ENCODE results near the gene TST. TPM values are rescaled to one million over a fixed set of nuclear protein-coding genes. Genes with fewer than 3 reads are reported as not detected.

The TST gene
- 27.2 and 34.1 TPM in 2 replicates for total RNA-seq

GRCh38 chr22:37019309-37020191, at the start of gene TST, which contains the start of gene MPST:
TSS of gene TST (minus strand) at chr22:37019447. CDS start at chr22:37018732, 715 bp downstream.
TSS of gene MPST (plus strand) at chr22:37019742. CDS start at chr22:37019837, 95 bp downstream.

GRCh38 chr22:37051391-37052385, 32.4 kb upstream of the TST start, which contains the start of gene KCTD17:
TSS of gene KCTD17 (plus strand) at chr22:37051742. CDS start at chr22:37051761, 19 bp downstream.

Other genes with a start within 250 kb of the TST start
- 15.4 and 24.9 TPM in 2 replicates for gene IFT27, start 243.3 kb downstream of the TST start, total RNA-seq
- not detected in 2 replicates for gene PVALB, start 202.4 kb downstream of the TST start, total RNA-seq
- gene NCF4, start 158.4 kb downstream of the TST start, total RNA-seq, result not detected in 2 replicates
- under 0.01 and 0.05 TPM in 2 replicates for gene CSF2RB, start 105.8 kb downstream of the TST start, total RNA-seq
- gene MPST, start 295 bp upstream of the TST start, total RNA-seq, result 52.0 and 69.2 TPM in 2 replicates
- 32.4 and 35.8 TPM in 2 replicates for gene KCTD17, start 32.3 kb upstream of the TST start, total RNA-seq
- gene TMPRSS6, start 90.3 kb upstream of the TST start, total RNA-seq, result not detected in 2 replicates
- 0.09 TPM in 1 of 2 replicates, not detected in the other for gene IL2RB, start 130.5 kb upstream of the TST start, total RNA-seq
- gene C1QTNF6, start 168.8 kb upstream of the TST start, total RNA-seq, result 5.1 and 7.7 TPM in 2 replicates
- not detected in 2 replicates for gene SSTR3, start 193.0 kb upstream of the TST start, total RNA-seq
- 3.3 and 16.2 TPM in 2 replicates for gene RAC2, start 224.8 kb upstream of the TST start, total RNA-seq